K562 (cell line): Measurements from ENCODE around the gene SERPINA5. TPM values are rescaled to one million over a fixed set of nuclear protein-coding genes. Genes with fewer than 3 reads are reported as not detected.

Source experiments
- ATAC-seq: fragments of 200-7000 bp; cut with Tn5 transposase; 3 replicates; pipeline ENCODE4 v1.9.1; 2020; ENCODE audit warnings: moderate library complexity
- BruUV-seq: library from RNA; stranded (reverse); fragments of 400-500 nt; replicated peaks from 2 replicates; lab custom pipeline; 2021; lab: Mats Ljungman, UMichigan
- CTCF ChIA-PET: fragments of 300-600 bp; formaldehyde crosslinking; extraction: SDS; loops from one replicate; lab custom pipeline; 2021; ENCODE audit warnings: low intra/inter-chr PET ratio; lab: Yijun Ruan, JAX
- POLR2A ChIA-PET: fragments of 300-600, 350-650 bp; sonication (Branson Sonifier 250); formaldehyde crosslinking; extraction: SDS; loops from one replicate; lab custom pipeline; 2021; ENCODE audit warnings: antibody characterized with exemption, inconsistent platforms; lab: Yijun Ruan, JAX
- DNase-seq, 4 experiments: peaks; one replicate each; pipeline versions ENCODE4 v3.0.0 to v3.0.0-alpha.2; 2011 to 2018; ENCODE audit warnings: low spot score in 3 of 4, mixed read lengths in 3 of 4; ENCODE audit errors: extremely low read depth in 1 of 4
- FAIRE-seq: peaks from 2 replicates; lab custom pipeline; 2011; peaks lifted over from hg19 to GRCh38; lab: Jason Lieb, UNC
- H2AFZ ChIP-seq: 2 replicates; pipeline ENCODE4 v1.6.0; 2011; ENCODE audit warnings: low read depth, low read length, control low read depth, inconsistent platforms
- H3K27ac ChIP-seq: fragments of 200-600 bp; 3 replicates; pipeline ENCODE4 v1.8.0; 2011; ENCODE audit warnings: low read depth, mild to moderate bottlenecking, control low read depth, inconsistent platforms, low read length, moderate library complexity, mixed read lengths; ENCODE audit errors: extremely low read depth
- H3K27me3 ChIP-seq, 2 experiments: fragments of 300-600 bp in 1 of 2; 2 replicates in 1 of 2; 3 replicates in 1 of 2; pipeline versions ENCODE4 v1.6.0 to v1.8.0; 2011; ENCODE audit warnings: inconsistent platforms in 2 of 2, low read length in 2 of 2, mild to moderate bottlenecking in 1 of 2, mixed read lengths in 1 of 2, moderate library complexity in 1 of 2; ENCODE audit not compliant: control insufficient read depth in 2 of 2, insufficient read depth in 2 of 2
- H3K36me3 ChIP-seq: fragments of 300-600 bp; 3 replicates; pipeline ENCODE4 v1.8.0; 2011; ENCODE audit warnings: mild to moderate bottlenecking, low read length, inconsistent platforms; ENCODE audit not compliant: control insufficient read depth, insufficient read depth
- H3K4me1 ChIP-seq, 2 experiments: fragments of 200-600 bp in 1 of 2; replicated peaks in 1 of 2; 2 replicates in 1 of 2; 3 replicates in 1 of 2; pipeline versions ENCODE4 v1.5.1 to v1.8.0; 2011; ENCODE audit warnings: inconsistent platforms in 2 of 2, low read length in 2 of 2, mild to moderate bottlenecking in 1 of 2, mixed read lengths in 1 of 2, moderate library complexity in 1 of 2; ENCODE audit not compliant: control insufficient read depth in 2 of 2, insufficient read depth in 2 of 2
- H3K4me2 ChIP-seq: 2 replicates; pipeline ENCODE4 v1.6.1; 2011; ENCODE audit warnings: low read length, control low read depth, inconsistent platforms, mixed read lengths; ENCODE audit not compliant: insufficient read depth
- H3K4me3 ChIP-seq: fragments of 200-600 bp; sonication (generic), shearing (Covaris generic); 2 replicates; pipeline ENCODE4 v1.5.1; 2016; ENCODE audit warnings: control low read depth, inconsistent platforms
- H3K79me2 ChIP-seq: fragments of 200-600 bp; 3 replicates; pipeline ENCODE4 v1.8.0; 2011; ENCODE audit warnings: low read length, inconsistent platforms; ENCODE audit not compliant: control insufficient read depth, insufficient read depth
- H3K9ac ChIP-seq, 2 experiments: 2 replicates each; pipeline versions ENCODE4 v1.6.0 to v1.6.1; 2011; ENCODE audit warnings: low read depth in 2 of 2, low read length in 2 of 2, control low read depth in 1 of 2, inconsistent platforms in 1 of 2, mild to moderate bottlenecking in 1 of 2, mixed read lengths in 1 of 2; ENCODE audit not compliant: insufficient read depth in 1 of 2
- H3K9me1 ChIP-seq: one replicate; pipeline ENCODE4 v1.6.0; 2011; ENCODE audit warnings: inconsistent platforms, mild to moderate bottlenecking, low read length, moderate library complexity; ENCODE audit not compliant: control insufficient read depth, insufficient read depth
- H3K9me3 ChIP-seq: replicated peaks from 2 replicates; pipeline ENCODE4 v1.5.1; 2011; ENCODE audit warnings: low read depth, low read length, inconsistent platforms; ENCODE audit not compliant: control insufficient read depth, insufficient read depth
- H4K20me1 ChIP-seq: replicated peaks from 2 replicates; pipeline ENCODE4 v1.6.1; 2011; ENCODE audit warnings: low read length, inconsistent platforms, mixed read lengths; ENCODE audit not compliant: control insufficient read depth, insufficient read depth
- BDP1 ChIP-seq: IDR thresholded peaks from 3 replicates; pipeline ENCODE4 v1.6.1; 2011; ENCODE audit not compliant: insufficient read length, insufficient read depth
- BMI1 ChIP-seq: fragments of 150-350 bp; IDR thresholded peaks from 2 replicates; pipeline ENCODE4 v1.6.1; 2014; ENCODE audit warnings: low read length
- CHD2 ChIP-seq: IDR thresholded peaks from 2 replicates; pipeline ENCODE4 v1.6.1; 2011; ENCODE audit warnings: low read depth, low read length
- CLOCK ChIP-seq: fragments of 250-450 bp; sonication (Bioruptor Pico); IDR thresholded peaks from 2 replicates; pipeline ENCODE4 v1.4.0; 2020; ENCODE audit warnings: mild to moderate bottlenecking, moderate library complexity, borderline replicate concordance
- DDX20 ChIP-seq: fragments of 450-650 bp; IDR thresholded peaks from 2 replicates; pipeline ENCODE4 v1.6.1; 2016; ENCODE audit warnings: missing genetic modification characterization, low read depth, mild to moderate bottlenecking, missing compliant biosample characterization, moderate library complexity
- DPF2 ChIP-seq: fragments of 450-650 bp; IDR thresholded peaks from 2 replicates; pipeline ENCODE4 v1.6.1; 2016
- EP300 ChIP-seq: IDR thresholded peaks from 2 replicates; pipeline ENCODE4 v1.6.1; 2012; ENCODE audit warnings: low read length, improper control_type of control experiment
- FOXJ3 ChIP-seq: sonication (generic); formaldehyde crosslinking; IDR thresholded peaks from 2 replicates; pipeline ENCODE4 v1.4.0; 2020; ENCODE audit warnings: mild to moderate bottlenecking, missing genetic modification reagents
- GABPB1 ChIP-seq: sonication (generic); formaldehyde crosslinking; IDR thresholded peaks from 2 replicates; pipeline ENCODE4 v1.8.0; 2022; ENCODE audit warnings: mild to moderate bottlenecking, missing genetic modification reagents
- HDAC6 ChIP-seq: IDR thresholded peaks from 2 replicates; pipeline ENCODE4 v1.6.1; 2012; ENCODE audit warnings: low read depth, mild to moderate bottlenecking, control low read depth, inconsistent platforms, low read length, moderate library complexity
- MTA3 ChIP-seq: fragments of 450-650 bp; formaldehyde crosslinking; IDR thresholded peaks from 2 replicates; pipeline ENCODE4 v1.6.1; 2017; ENCODE audit warnings: mild to moderate bottlenecking, borderline replicate concordance
- PKNOX1 ChIP-seq: fragments of 450-650 bp; IDR thresholded peaks from 2 replicates; pipeline ENCODE4 v1.6.1; 2016
- POLR3G ChIP-seq: IDR thresholded peaks from 2 replicates; pipeline ENCODE4 v1.6.1; 2011; ENCODE audit not compliant: insufficient read length, insufficient replicate concordance; ENCODE audit errors: extremely low read depth
- PRMT5 ChIP-seq: sonication (generic); formaldehyde crosslinking; IDR thresholded peaks from 2 replicates; pipeline ENCODE4 v1.5.0; 2020; ENCODE audit warnings: missing genetic modification reagents
- SRSF1 ChIP-seq: fragments of 200-400 bp; formaldehyde crosslinking; IDR thresholded peaks from 2 replicates; pipeline ENCODE4 v1.6.1; 2017; ENCODE audit warnings: mild to moderate bottlenecking, low read depth, low read length, moderate library complexity
- TAL1 ChIP-seq: fragments of 450-650 bp; IDR thresholded peaks from 2 replicates; pipeline ENCODE4 v1.6.1; 2016; ENCODE audit warnings: mild to moderate bottlenecking
- ZBTB5 ChIP-seq: fragments of 450-650 bp; IDR thresholded peaks from 2 replicates; pipeline ENCODE4 v1.6.1; 2017; ENCODE audit warnings: antibody characterized with exemption
- ZNF253 ChIP-seq: fragments of 250-450 bp; sonication (Bioruptor Pico); conservative IDR thresholded peaks from 2 replicates; pipeline ENCODE4 v1.6.1; 2021; ENCODE audit warnings: mild to moderate bottlenecking
- ZNF586 ChIP-seq: fragments of 450-650 bp; formaldehyde crosslinking; conservative IDR thresholded peaks from 2 replicates; pipeline ENCODE4 v1.4.0; 2020; ENCODE audit warnings: mild to moderate bottlenecking, moderate library complexity
- WGBS: fragments of 100-300 bp; shearing (Covaris generic); methylation state at CpG from one replicate; pipeline ENCODE4 v1.1.6; 2016; ENCODE audit warnings: low coverage, mixed read lengths; ENCODE audit not compliant: insufficient coverage; ENCODE audit errors: missing lambda C conversion rate; 5-methylcytosine and 5-hydroxymethylcytosine counted together
- in situ Hi-C: fragments of 300-500 bp; cut with MboI; formaldehyde crosslinking; loops from 4 replicates; pipeline ENCODE4 v1.15.0; 2018; ENCODE audit warnings: inconsistent platforms, mixed read lengths
- intact Hi-C: fragments of 100-400 bp; cut with micrococcal nuclease; formaldehyde crosslinking; loops from 2 replicates; pipeline ENCODE4 v1.14.2; 2022
- polyA plus RNA-seq, 8 experiments: library from polyadenylated mRNA; depleted of rRNA in 4 of 8; stranded (reverse) in 5 of 8; unstranded in 3 of 8; fragments of >200 nt; fragmentation: Nextera tagmentation in 2 of 8; fragmentation: Illumina TruSeq in 1 of 8; extraction: Ambion mirVana in 2 of 8; extraction: Trizol in 1 of 8; gene quantifications; 2 replicates each; pipeline versions ENCODE4 v1.2.1 to v1.2.3, GENCODE V29; 2011 to 2014; ENCODE audit warnings: inconsistent platforms in 1 of 8, missing spikeins in 1 of 8
- total RNA-seq, 7 experiments: library from RNA; depleted of rRNA in 6 of 7; stranded (reverse); fragments of >200 nt in 6 of 7; fragmentation: Illumina TruSeq in 2 of 7; extraction: Trizol in 2 of 7; gene quantifications; 2 replicates each; pipeline versions ENCODE4 v1.2.1 to v1.2.3, GENCODE V29; 2011 to 2021; ENCODE audit warnings: low replicate concordance in 1 of 7

The SERPINA5 gene
- total and polyA plus RNA-seq, 9 of the 15 experiments (the other 6 are each of a cell fraction or from before 2014, with no cell fraction given): 0.38 TPM; not detected in 8

GRCh38 chr14:94540031-94540794, 41.0 kb upstream of the SERPINA5 start:
- H4K20me1 ChIP-seq: no peaks in the 10 kb centered on the region
- no peak overlapping the region for H3K4me3 ChIP-seq
- no peak for ATAC-seq
- intact Hi-C loops (no loop called here), in situ Hi-C loops (no loop called here)
- H3K27me3 ChIP-seq: peaks cover 0 to 6% of the 10 kb centered on the region in 2 experiments; a peak in 2 of 5 replicates
- no peaks in the 10 kb centered on the region for H3K79me2 ChIP-seq
- no TSS peak for BruUV-seq
- H3K36me3 ChIP-seq: no peaks in the 10 kb centered on the region
- 0% methylated on average over 8 of the region's 13 CpGs for WGBS
- no peak for FAIRE-seq
- no peak overlapping the region for H3K27ac ChIP-seq
- H2AFZ ChIP-seq: no peak overlapping the region
- no peaks in the 10 kb centered on the region for H3K4me1 ChIP-seq
- peak in 1 of 4 experiments; percentile 0 for DNase-seq
- ChIA-PET POLR2A (no interaction called here), CTCF (no interaction called here)
- no peak overlapping the region for H3K4me2 ChIP-seq
- no peaks in the 10 kb centered on the region for H3K9me3 ChIP-seq
- H3K9ac ChIP-seq: no peak overlapping the region
- no peaks in the 10 kb centered on the region for H3K9me1 ChIP-seq
- TF ChIP-seq DPF2: no peak
- TF ChIP-seq GABPB1 (CRISPR knock-in tag): no peak
- TF ChIP-seq TAL1: no peak
- TF ChIP-seq ZBTB5: no peak
- no peak for TF ChIP-seq PKNOX1
- TF ChIP-seq SRSF1: no peak
- no peak for TF ChIP-seq CHD2
- TF ChIP-seq PRMT5: no peak
- TF ChIP-seq ZNF253 (CRISPR knock-in tag): no peak
- TF ChIP-seq POLR3G: no peak
- no peak for TF ChIP-seq HDAC6
- no peak for TF ChIP-seq BDP1
- TF ChIP-seq MTA3: no peak
- TF ChIP-seq DDX20 (tag): no peak
- TF ChIP-seq FOXJ3 (CRISPR knock-in tag): no peak
- TF ChIP-seq CLOCK (CRISPR knock-in tag): no peak
- no peak for TF ChIP-seq BMI1
- no peak for TF ChIP-seq EP300
- TF ChIP-seq ZNF586 (CRISPR knock-in tag): no peak
